Transverse colon (tissue), 4 donors: ENCODE results near the gene KLF5. TPM values are rescaled to one million over a fixed set of nuclear protein-coding genes. Genes with fewer than 3 reads are reported as not detected.

Source experiments
- DNase-seq: peaks from one replicate; pipeline ENCODE4 v3.0.0-alpha.2; 2019
- H3K27ac ChIP-seq, 4 donors: fragments of 200-600 bp; sonication (generic); 2 replicates each; pipeline ENCODE4 v1.5.1; 2016 to 2018; ENCODE audit warnings: inconsistent platforms in 4 of 4
- H3K27me3 ChIP-seq: fragments of 200-600 bp; sonication (generic); 2 replicates; pipeline ENCODE4 v1.5.1; 2017; ENCODE audit warnings: inconsistent platforms
- H3K36me3 ChIP-seq, 4 donors: fragments of 200-600 bp; sonication (generic); 2 replicates each; pipeline ENCODE4 v1.5.1; 2017 to 2019; ENCODE audit warnings: inconsistent platforms in 4 of 4
- H3K4me1 ChIP-seq, 4 donors: fragments of 200-600 bp; sonication (generic); 2 replicates each; pipeline ENCODE4 v1.5.1; 2017 to 2020; ENCODE audit warnings: inconsistent platforms in 4 of 4
- H3K4me3 ChIP-seq, 4 donors: fragments of 200-600 bp; sonication (generic); 1 replicate in 1 of 4; 2 replicates in 3 of 4; pipeline versions ENCODE4 v1.5.1 to v1.6.1; 2017 to 2019; ENCODE audit warnings: inconsistent platforms in 4 of 4
- H3K9me3 ChIP-seq, 2 donors: fragments of 200-600 bp; sonication (generic); 2 replicates each; pipeline ENCODE4 v1.5.1; 2017 to 2019; ENCODE audit warnings: inconsistent platforms in 2 of 2
- CTCF ChIP-seq, 5 experiments: fragments of 200-600 bp in 3 of 5; fragments of 450-650 bp in 2 of 5; sonication (generic) in 3 of 5; IDR thresholded peaks; 1 replicate in 2 of 5; 2 replicates in 3 of 5; pipeline ENCODE4 v1.5.1; 2016 to 2017; ENCODE audit warnings: antibody characterized with exemption in 5 of 5, inconsistent platforms in 3 of 5, mild to moderate bottlenecking in 2 of 5, moderate library complexity in 1 of 5
- EP300 ChIP-seq: sonication (generic); formaldehyde crosslinking; IDR thresholded peaks from one replicate; pipeline ENCODE4 v1.6.1; 2017; ENCODE audit warnings: antibody characterized with exemption, low read depth
- POLR2A ChIP-seq: fragments of 450-650 bp; IDR thresholded peaks from one replicate; pipeline ENCODE4 v1.6.1; 2016; ENCODE audit warnings: antibody characterized with exemption, mild to moderate bottlenecking, moderate library complexity
- POLR2AphosphoS5 ChIP-seq, 3 donors: sonication (generic); formaldehyde crosslinking; IDR thresholded peaks; one replicate each; pipeline ENCODE4 v1.6.1; 2016; ENCODE audit warnings: antibody characterized with exemption in 3 of 3
- WGBS, 2 donors: methylation state at CpG; one replicate each; pipeline ENCODE4 v1.1.5; 2018; ENCODE audit warnings: low coverage in 1 of 2; 5-methylcytosine and 5-hydroxymethylcytosine counted together
- in situ Hi-C, 4 donors: fragments of 200-750 bp; cut with MboI; loops; one replicate each; pipeline versions ENCODE4 v1.15.0 to v1.15.1; 2017; ENCODE audit warnings: low sequenced_read_pairs in 3 of 4, low pct_ligation_motif_present in 1 of 4, low pct_unique_long_range_greater_than_20kb in 1 of 4
- intact Hi-C: fragments of 100-400 bp; cut with DNase I; formaldehyde crosslinking; loops from one replicate; pipeline ENCODE4 v1.15.1; 2023; ENCODE audit warnings: low total_unique reads
- total RNA-seq, 4 donors: library from RNA; depleted of rRNA; stranded (reverse); fragments of >200 nt; gene quantifications; one replicate each; pipeline ENCODE4 v1.1.0, GENCODE V29; 2016

Gene KLF5
- total RNA-seq, 4 donors from 2014 or later: 192 to 334 (median 270) TPM

- in situ Hi-C loops (loop anchor here in 2 of 4 donors (25.0 kb wide), 2 partner anchors 392 to 642 kb away; no protein-coding TSS in a partner anchor), intact Hi-C loops (no loop called here)
- DNase-seq: no peak
- WGBS, 2 donors: 46 to 52% methylated on average over 5 of the region's 5 CpGs
- no peaks in the 10 kb centered on the region for H3K9me3 ChIP-seq
- H3K4me1 ChIP-seq: peaks cover 5 to 64% (median 29%) of the 10 kb centered on the region in 4 donors
- peak overlapping the region; percentile 50 to 91 (median 71) for H3K27ac ChIP-seq
- H3K36me3 ChIP-seq: no peaks in the 10 kb centered on the region
- H3K27me3 ChIP-seq: no peaks in the 10 kb centered on the region
- peak; percentile 20 for TF ChIP-seq POLR2A
- no peak for TF ChIP-seq CTCF (IDR thresholded peaks at IDR 0.05)
- peak in 2 of 3 donors; percentile 21 to 50 for TF ChIP-seq POLR2AphosphoS5 (IDR thresholded peaks at IDR 0.05)
- peak overlapping the region in 1 of 4 donors; percentile 20 for H3K4me3 ChIP-seq
These were observed 11.8 kb downstream of the KLF5 start for GRCh38 chr13:73070451-73071098.

- no peak for DNase-seq
- intact Hi-C loops (no loop called here), in situ Hi-C loops (loop anchor here in 2 of 4 donors (25.0 kb wide), 2 partner anchors 390 to 640 kb away; no protein-coding TSS in a partner anchor)
- peaks cover 5 to 64% (median 29%) of the 10 kb centered on the region in 4 donors for H3K4me1 ChIP-seq
- H3K36me3 ChIP-seq: peaks cover 0 to 12% (median 5%) of the 10 kb centered on the region in 4 donors
- TF ChIP-seq POLR2AphosphoS5 (IDR thresholded peaks at IDR 0.05): peak in 2 of 3 donors; percentile 18 to 50
- TF ChIP-seq POLR2A: no peak
- peak overlapping the region; percentile 50 to 91 (median 71) for H3K27ac ChIP-seq
- 46 to 53% methylated on average over 7 to 10 of the region's 10 CpGs for WGBS, 2 donors
- peak overlapping the region in 1 of 4 donors; percentile 0 for H3K4me3 ChIP-seq
- H3K9me3 ChIP-seq: no peaks in the 10 kb centered on the region
- no peaks in the 10 kb centered on the region for H3K27me3 ChIP-seq
These were observed 13.6 kb downstream of the KLF5 start for GRCh38 chr13:73072239-73072900.

DNA sequence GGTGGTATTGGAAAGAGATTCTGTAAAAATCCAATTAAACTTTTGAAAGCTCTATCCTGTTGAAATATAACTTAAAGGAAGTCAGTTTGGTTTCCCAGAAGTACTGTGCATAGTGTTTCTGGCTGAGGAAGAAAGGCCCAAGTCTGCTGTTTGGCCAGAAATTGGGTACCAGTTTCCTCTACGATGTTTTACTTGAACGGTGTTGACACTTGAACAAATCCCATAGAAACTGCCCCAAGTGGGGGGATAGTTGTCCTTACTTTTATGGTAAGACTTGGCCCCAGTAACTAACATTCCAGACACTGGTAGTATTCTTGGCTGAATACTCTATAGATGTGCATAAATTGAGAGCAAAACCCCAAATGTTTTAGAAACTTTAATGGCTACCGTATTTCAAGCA is 14.2 kb downstream of the KLF5 start:
- H3K27me3 ChIP-seq: no peaks in the 10 kb centered on the region
- H3K27ac ChIP-seq: peak overlapping the region; percentile 50 to 91 (median 71)
- in situ Hi-C loops (loop anchor here in 2 of 4 donors (25.0 kb wide), 2 partner anchors 389 to 639 kb away; no protein-coding TSS in a partner anchor), intact Hi-C loops (no loop called here)
- peak overlapping the region in 1 of 4 donors; percentile 0 for H3K4me3 ChIP-seq
- DNase-seq: no peak
- WGBS, 2 donors: 23 to 30% methylated on average over 3 of the region's 3 CpGs
- TF ChIP-seq CTCF (IDR thresholded peaks at IDR 0.05): no peak
- peak in 2 of 3 donors; percentile 13 for TF ChIP-seq POLR2AphosphoS5 (IDR thresholded peaks at IDR 0.05)
- no peak for TF ChIP-seq POLR2A
- H3K4me1 ChIP-seq: peaks cover 5 to 59% (median 29%) of the 10 kb centered on the region in 4 donors
- H3K9me3 ChIP-seq: no peaks in the 10 kb centered on the region
- H3K36me3 ChIP-seq: peaks cover 0 to 12% (median 5%) of the 10 kb centered on the region in 4 donors

- peaks cover 0 to 12% (median 5%) of the 10 kb centered on the region in 4 donors for H3K36me3 ChIP-seq
- peak overlapping the region; percentile 50 to 91 (median 71) for H3K27ac ChIP-seq
- intact Hi-C loops: no loop called here
- DNase-seq: no peak
- WGBS, 2 donors: 29 to 31% methylated on average over 2 of the region's 2 CpGs
- H3K27me3 ChIP-seq: no peaks in the 10 kb centered on the region
- in situ Hi-C loops: loop anchor here in 2 of 4 donors (25.0 kb wide), 2 partner anchors 388 to 638 kb away; no protein-coding TSS in a partner anchor
- no peaks in the 10 kb centered on the region for H3K9me3 ChIP-seq
- no peak for TF ChIP-seq EP300
- TF ChIP-seq CTCF (IDR thresholded peaks at IDR 0.05): no peak
- TF ChIP-seq POLR2AphosphoS5 (IDR thresholded peaks at IDR 0.05): no peak
- no peak for TF ChIP-seq POLR2A
- no peak overlapping the region for H3K4me3 ChIP-seq
- H3K4me1 ChIP-seq: peaks cover 5 to 52% (median 28%) of the 10 kb centered on the region in 4 donors
These were observed 15.2 kb downstream of the KLF5 start for GRCh38 chr13:73074014-73074413.
